Activated CD4-positive, alpha-beta T cell treated with anti-CD3 and anti-CD28 coated beads, Interleukin-2, amount 50 U/mL, for 24 hours (primary cell): ENCODE data around the gene LCE5A.
"Not testable (repeated sequence)": the region's sequence is repeated elsewhere in the genome, so short reads cannot be mapped to it uniquely, and the experiment has no call there.

Experiments used
- DNase-seq, 2 donors: peaks; one replicate each; pipeline ENCODE4 v3.0.0-alpha.2; 2020; ENCODE audit warnings: low read depth in 1 of 2, low spot score in 1 of 2

The LCE5A gene, protein sequence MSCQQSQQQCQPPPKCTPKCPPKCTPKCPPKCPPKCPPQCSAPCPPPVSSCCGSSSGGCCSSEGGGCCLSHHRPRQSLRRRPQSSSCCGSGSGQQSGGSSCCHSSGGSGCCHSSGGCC

DNA sequence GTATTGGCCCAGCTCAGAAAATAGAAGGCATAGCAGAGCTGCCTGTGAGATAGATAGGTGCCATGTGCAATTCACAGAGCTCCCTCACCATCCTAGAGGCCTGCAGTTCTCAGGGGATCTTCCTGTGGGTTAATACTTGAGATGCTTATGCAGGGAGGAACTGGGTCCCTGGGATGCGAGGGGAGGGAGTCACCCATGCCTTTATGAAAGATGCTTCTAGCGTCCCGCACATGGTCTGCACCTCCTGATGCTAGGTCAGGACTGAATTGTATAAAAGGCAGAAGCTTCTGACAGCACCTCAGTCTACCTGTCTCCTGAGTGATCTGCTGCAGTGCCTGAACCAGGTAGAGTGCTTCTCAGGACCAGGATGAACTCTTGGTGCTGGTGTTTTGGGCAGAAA is at the start of gene LCE5A:
TSS of gene LCE5A (plus strand) at position 301 of the 400 bp plus-strand sequence. CDS start 732 bp downstream, outside the sequence.
- DNase-seq: no peak

DNA sequence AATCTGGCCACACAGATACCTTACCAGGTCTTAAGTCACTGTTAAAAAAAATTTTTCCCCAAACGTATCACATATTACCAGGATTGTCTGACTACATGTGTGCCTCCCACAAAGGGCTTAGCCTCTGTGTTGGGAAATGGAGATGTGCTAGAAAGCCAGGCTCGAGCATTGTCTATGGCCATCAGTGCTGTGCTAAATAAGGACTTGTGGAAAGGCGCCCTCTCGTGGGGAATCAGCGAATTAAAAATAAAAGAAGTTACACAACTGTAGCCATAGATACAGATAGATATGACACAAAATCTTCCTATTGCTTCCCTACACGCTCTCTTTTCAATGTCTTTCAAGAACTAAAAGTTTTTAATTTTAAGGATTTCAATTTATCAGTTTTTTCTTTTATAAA is 49.1 kb upstream of the LCE5A start:
- peak; percentile 29 to 39 for DNase-seq

DNA sequence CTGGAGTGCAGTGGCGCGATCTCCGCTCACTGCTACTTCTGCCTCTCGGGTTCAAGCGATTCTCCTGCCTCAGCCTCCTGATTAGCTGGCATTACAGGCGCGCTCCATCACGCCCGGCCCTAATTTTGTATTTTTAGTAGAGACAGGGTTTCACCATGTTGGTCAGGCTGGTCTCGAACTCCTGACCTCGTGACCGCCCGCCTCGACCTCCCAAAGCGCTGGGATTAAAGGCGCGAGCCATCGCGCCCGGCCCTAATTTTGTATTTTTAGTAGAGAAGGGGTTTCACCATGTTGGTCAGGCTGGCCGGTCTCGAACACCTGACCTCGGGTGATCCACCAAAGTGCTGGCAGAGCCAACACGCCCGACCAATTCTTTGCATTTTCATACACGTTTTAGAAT is 48.0 kb upstream of the LCE5A start:
- no peak for DNase-seq

DNA sequence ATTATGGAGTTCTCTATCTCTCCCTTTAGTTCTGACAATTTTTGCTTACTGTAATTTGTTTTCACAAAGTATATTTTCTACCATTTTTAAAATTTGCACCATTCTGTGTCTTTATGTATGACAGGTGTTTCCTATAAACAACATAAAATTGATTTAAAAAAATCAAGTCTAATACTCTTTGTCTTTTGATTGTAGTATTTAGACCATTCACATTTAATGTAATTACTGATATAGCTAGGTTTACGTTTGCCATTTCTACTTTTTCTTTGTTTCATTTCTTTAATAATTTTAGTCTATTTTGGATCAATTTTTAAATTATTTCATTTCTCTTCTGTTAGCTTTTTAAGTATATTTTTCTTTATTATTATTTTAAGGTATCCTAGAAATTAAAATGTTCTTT is 44.4 kb upstream of the LCE5A start:
- no peak for DNase-seq

DNA sequence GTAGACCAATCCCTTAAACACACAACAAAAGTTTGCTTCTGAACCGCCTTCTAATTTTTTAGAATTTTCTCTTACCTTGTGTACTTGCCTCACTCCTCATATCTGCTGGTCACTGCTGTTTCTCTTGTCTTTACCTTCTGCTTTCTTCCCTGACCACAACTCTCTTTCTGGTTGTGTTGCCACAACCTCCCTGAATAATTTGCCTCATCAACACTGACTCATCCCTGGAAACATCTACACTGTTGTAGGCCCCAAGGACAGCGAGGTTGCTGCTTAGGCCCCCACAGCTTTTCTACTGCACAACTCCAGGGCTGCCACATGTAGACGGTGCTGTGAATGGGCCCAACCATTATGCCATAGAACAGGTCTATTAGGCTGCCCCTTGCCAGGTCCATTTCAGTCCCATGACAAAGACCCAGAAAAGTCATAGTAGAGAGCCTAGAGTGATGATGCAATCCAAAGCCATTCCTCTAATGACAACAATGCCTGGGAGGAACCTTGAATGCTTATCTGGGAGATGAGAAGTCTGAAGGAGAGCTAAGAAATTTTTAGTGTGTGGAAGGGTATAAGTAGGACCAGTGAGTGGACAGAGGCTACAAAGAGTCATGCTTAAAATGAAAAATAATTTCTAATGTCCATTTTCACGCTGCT is 36.6 kb upstream of the LCE5A start:
- DNase-seq: no peak

DNA sequence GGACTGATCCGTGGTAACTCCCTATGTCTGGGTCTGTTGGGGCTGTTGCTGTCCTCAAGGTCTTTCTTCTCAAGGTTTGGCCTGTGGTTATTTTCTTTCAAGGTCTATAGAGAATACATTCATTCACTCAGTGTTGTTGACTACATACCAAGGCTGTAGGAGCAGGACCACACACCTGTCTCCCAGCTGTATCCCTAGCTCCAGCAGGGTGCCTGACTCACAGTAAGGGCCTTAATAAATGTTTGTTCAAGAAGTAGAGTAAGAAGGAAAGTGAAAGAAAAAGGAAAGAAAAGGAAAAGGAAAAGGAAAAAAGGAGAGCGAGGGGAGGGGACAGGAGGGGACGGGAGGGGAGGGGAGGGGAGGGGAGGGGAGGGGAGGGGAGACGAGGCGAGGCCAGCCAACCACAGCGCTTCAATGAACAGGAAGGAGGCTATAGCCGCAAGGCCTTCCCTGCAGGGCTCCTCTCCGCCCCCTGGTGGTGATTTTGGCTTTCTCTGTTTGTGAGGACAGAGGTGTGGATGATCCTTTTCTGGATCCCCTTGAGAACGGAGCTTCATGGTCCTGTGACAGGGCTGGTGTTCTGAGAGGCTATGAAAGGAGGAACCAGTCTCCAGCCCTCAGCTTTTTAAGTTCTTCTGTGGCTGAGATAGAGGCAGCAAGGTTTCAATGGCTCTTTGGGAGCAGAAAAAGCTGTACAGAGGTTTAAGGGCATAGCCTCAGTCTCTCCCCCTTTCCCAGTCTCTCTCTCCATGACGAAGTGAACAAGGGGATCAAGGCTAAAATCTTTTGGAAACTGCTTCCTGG is 30.6 kb upstream of the LCE5A start:
- DNase-seq: peak; percentile 28 to 53

DNA sequence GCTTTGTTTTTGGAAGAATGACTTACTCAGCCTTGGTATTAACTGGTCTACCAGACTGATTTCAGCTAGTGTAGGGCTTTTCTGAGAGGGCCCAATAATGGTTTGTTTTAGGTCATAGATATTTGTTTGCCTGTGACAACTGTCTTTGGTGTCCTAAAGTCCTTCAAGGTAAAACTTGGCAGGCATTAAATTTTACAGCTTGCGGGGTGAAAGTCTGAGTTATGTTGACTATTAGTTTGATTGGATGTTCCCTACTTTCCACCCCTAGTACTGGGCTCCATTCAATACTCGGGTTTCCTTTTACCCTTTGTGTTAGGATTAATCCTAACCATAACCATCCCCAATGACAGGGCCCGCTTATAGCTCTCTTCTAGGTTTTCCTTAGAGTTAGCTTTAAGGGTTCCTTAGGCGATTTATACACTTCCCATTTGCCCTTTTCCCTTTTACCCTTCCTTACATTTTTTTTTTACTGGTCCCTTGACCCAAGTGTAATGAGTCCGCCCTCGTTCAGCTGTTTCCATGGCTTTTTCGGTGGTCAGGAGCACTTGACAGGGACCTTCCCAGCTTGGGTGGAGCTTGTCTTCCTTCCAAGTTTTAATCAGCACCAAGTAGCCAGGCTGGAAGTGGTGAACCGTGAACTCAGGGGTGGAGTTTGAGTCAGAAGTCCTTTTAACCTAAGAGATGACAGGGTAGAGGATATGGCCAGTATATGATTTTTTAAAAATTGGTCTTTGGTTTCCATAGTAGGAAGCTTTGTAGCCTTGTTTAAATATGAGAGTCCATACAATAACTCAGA is 28.5 kb upstream of the LCE5A start:
- DNase-seq: no peak

DNA sequence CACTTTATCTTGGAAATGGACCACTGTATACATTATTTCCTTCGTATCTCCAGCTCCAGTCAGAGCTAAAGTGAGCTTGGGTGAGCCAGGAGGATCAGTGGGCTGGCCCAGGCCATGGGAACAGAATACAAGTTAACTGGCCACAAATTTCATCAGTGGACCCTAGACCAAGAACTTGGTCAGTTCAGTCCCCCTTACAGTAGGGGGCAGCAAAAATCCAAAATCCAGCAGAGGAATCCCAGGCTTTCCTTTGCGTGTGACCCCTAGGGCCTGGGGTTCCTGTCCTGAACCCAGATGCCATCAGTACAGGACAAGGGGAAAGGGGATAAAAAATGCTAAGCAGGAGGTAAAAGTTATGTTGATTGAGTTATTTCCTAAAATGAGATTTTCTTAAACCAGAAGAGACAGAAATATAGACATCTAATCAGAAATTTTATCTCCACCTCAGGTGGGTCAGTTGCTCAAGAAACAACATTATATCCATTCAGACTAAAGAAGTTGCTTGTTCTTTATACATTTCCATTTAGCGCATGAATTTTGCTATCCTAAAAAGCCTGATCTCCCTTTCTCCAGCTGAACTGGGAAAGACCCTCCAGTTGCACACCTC is 24.1 kb upstream of the LCE5A start:
- DNase-seq: no peak

DNA sequence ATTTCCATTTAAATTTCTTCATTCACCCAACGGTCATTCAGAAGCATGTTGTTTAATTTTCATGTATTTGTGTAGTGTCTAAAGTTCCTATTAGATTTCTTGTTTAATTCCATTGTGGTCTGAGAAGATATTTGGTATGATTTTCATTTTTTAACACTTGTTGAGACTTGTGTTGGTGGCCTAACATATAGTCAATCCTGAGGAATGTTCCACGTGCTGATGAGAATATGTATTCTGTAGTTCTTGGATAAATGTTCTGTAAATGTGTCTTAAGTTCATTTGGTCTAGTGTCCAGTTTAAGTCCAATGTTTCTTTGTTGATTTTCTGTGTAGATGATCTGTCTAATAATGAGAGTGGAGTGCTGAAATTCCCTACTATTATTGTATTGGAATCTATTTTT is 22.7 kb upstream of the LCE5A start:
- DNase-seq: no peak

DNA sequence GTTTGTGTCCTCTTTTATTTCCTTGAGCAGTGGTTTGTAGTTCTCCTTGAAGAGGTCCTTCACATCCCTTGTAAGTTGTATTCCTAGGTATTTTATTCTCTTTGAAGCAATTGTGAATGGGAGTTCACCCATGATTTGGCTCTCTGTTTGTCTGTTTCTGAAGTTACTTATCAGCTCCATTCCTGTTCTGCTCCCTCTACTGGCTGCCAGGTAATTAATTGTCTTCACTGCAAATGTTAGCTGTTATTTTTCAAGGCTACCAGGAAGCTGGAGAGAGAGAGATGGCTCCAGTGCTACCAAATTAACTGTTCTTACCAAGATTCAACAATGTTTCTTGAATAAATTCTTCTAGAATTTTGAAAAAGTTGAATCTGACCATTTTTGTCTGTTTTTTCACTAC is 19.1 kb upstream of the LCE5A start:
- not testable (repeated sequence) for DNase-seq

DNA sequence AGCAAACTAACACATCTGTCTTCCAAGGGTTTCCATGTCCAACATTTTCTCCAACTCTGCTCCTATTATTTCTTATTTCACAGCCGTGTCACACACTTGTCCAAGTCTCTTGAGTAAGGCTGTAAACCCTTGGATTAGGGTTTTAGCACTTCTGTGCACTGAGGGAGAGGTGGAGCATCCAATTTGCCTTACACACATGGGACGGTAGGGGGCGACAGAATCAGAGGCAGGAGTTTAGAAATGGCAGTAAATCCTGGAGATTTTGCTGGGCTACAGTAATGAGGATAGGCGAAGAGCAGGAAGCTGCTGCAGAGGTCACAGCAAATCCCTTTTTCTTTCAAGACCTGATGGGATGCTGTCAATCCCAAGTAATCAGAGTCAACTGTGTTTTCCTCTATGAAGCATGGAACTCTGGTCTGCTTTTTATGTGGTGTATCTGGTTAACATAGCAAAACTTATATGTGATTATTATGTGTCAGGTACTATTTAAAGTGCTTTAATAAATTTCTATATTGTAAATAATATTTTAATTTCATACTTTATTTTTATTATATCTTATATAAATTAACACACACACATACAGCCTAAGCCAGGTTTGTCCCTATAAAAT is 15.4 kb upstream of the LCE5A start:
- DNase-seq: no peak

DNA sequence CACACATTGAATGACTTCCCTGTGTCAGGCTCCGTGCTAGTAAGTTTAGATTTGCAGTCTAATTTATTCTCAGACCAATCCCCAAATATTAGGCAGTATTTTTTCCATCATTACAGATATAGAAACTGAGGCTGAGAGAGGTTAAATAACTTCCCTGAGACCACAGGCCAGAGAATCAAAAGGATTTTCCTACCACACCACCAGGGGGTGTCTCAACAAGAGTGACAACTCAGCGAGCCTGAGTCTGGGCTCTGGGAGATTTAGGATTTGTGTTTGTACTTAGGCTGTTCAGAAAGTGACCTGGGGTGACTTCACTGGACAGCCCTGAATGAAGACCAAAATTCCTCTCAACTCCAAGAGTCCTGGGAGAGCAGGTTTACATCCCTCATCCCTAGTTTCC is 13.3 kb upstream of the LCE5A start:
- no peak for DNase-seq

DNA sequence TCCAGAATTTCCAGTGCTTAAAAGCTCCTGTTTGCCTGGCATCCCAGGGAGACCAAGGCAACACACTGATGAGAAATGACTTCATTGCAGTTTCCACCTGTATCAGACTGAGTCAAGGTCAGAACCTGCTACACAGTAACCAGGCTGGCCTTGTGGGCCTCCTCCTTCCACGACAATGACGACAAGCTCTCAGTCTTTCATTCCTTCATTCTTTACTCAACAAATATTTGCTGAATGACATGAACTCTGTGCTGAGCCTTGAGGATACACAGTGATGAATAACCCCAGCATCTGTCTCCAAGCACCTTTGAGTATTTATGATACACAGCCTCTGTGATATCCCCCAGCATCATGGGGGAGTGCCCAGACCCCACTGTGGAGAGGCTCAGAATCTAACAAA is 8.9 kb upstream of the LCE5A start:
- DNase-seq: no peak

DNA sequence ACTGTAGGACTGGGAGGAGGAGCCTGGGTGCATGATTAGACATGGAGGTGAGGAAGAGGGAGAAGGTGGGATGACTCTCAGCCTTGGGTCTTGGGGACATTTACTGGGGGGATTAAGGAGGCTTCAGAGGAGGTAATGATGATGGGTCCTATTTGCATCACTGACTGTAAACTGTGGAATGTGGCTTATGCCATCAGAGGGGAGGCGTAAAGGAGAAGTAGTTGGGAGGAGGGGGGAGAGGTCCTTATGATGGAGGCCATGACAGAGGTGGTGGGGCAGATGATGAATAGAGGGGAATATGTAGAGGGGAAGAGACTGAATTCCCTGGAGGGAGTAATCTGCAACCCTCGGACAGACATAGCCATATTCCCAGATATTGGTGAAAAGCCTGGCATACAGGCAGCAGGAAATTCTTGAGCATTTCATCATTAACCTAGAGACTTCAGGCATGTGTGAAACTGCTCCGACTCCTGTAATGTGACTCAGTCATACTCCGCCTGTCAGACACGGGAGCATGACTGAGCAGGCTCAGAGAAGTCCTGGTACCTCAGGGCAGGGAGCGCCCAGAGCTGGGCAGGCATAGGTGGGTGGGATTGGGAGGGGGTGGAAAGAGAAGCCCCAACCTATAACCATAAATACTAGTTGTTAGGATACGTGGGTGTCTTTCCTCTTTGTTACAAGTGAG is 8.0 kb upstream of the LCE5A start:
- DNase-seq: no peak

DNA sequence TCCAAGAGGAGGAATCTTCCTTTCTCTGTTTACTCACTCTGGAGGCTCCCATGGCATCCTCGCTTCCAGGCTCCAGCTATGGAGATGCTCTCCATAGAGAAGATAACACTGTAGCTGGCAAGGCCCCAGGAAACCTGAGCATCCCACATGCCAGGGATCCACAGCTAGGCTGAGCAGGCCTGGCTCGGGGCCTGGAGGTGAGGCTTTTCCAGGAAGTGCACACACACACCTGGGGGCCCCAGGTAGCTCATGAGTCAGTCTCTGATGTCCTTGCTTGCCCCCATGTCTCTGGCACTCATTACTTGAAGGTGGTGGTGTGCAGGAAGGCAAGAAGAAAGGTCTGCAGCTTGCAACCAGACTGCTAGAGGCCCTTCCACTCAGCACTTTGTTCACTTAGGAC is 5.5 kb upstream of the LCE5A start:
- DNase-seq: no peak

DNA sequence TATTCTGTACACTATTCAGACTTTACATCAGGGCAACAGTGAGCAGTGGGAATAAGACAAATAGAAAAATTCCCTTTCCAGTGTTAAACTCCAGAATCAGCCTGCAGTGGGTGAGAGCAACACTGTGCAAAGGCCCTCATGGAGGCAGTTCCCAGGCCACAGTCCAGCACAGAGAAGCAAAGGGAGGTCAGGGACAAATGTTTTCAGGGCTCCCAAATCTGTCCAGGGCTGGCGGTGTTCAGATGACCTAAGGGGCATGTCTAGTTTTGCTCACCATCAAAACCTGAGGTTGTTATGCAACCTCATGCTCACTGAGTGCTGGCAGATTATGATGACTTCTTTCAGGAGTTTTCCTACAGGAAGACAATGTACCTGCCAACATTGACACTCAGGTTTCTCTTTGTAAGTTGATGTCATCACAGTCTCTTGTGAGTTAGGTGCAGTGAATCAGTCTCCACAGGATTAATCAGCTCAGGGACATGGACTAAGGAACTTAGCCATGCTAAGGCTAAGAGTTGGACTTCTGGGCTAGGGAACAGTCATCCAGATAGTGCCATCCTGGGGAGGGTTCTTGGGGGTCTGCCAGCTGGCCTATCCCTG is 3.6 kb upstream of the LCE5A start:
- no peak for DNase-seq

DNA sequence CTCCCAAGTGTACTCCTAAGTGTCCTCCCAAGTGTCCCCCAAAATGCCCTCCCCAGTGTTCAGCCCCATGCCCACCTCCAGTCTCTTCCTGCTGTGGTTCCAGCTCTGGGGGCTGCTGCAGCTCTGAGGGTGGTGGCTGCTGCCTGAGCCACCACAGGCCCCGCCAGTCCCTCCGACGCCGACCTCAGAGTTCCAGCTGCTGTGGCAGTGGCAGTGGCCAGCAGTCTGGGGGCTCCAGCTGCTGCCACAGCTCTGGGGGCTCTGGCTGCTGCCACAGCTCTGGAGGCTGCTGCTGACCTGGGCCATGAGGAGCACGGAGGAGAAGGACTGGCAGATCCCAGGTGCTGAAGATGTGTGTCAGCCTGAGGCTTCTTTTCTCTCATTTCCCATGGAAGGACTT is 993 bp downstream of the LCE5A start:
- DNase-seq: no peak

DNA sequence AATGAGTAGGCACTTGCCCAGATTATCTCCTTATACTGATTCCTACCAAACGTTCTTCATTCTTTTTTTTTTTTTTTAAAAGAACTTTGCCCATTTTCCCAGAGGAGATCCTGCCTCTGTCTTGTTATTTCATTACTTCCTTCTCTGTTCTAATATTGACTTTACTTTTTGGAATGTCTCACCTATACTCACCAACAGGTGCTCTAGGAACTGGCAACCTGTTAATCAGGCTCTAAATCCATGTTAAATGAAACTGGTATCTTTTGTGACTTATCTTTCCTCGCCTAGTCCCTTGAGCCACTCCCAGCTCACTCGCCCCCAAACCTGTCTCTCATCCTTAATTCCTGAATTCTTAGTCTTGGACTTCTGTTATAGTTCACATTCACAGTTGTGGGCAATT is 2.5 kb downstream of the LCE5A start:
- DNase-seq: no peak

DNA sequence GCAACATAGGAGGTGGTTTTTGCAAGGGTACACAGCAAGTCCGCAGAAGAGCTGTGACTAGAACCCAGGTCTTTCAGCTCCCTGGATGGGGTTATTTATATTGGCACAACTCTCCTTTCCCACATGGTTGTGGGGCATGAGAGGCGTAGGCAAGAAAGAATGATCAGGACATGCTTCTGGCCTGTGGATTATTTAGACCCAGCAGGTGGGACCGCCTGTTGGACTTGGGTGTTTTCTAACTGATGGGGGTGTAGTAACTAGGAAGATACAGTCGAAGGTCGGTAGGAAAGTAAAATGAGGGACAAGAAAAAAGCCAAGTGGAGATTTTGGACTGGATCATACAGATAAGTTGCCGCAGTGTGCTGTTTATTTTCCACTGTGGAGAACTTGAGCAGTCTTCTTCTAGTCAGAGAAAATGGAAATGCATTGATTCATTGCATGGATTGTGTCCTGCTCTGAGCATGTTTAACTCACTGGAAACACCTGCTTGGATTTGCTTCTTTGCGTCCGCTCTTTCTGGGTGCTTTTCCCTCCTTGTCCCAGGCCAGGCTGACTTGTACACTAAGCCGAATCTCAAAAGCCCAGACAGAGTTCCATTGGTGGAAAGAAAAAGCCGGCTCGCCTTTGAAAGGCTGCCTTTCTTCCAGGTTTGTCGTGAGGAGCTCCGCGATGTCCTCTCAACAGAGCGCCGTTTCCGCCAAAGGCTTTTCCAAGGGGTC is 4.3 kb downstream of the LCE5A start:
- DNase-seq: no peak
